ENCODE measurements around the gene LDLRAD4.
"Not testable (repeated sequence)": the region's sequence is repeated elsewhere in the genome, so short reads cannot be mapped to it uniquely, and the experiment has no call there.

The LDLRAD4 gene

GRCh38 chr18:13603304-13604019 is 384.9 kb downstream of the LDLRAD4 start:
- no peak for DNase-seq (ENCODE audit: low read depth)

- no peak for DNase-seq (ENCODE audit: low read depth)
These were observed 386.2 kb downstream of the LDLRAD4 start for GRCh38 chr18:13604786-13605185.

- no peak for DNase-seq (ENCODE audit: low read depth)
These were observed 386.9 kb downstream of the LDLRAD4 start for GRCh38 chr18:13605477-13605876.

- DNase-seq (ENCODE audit: low read depth): no peak
These were observed 387.3 kb downstream of the LDLRAD4 start for GRCh38 chr18:13605901-13606300.

GRCh38 chr18:13606604-13607254 is 388.2 kb downstream of the LDLRAD4 start:
- DNase-seq (ENCODE audit: low read depth): no peak

- not testable (repeated sequence) for DNase-seq (ENCODE audit: low read depth)
These were observed 389.5 kb downstream of the LDLRAD4 start for GRCh38 chr18:13608024-13608562.

- no peak for DNase-seq (ENCODE audit: low read depth)
These were observed 390.4 kb downstream of the LDLRAD4 start for GRCh38 chr18:13608791-13609532.

GRCh38 chr18:13610555-13611141 is 392.1 kb downstream of the LDLRAD4 start:
- no peak for DNase-seq (ENCODE audit: low read depth)

- no peak for DNase-seq (ENCODE audit: low read depth)
These were observed 392.6 kb downstream of the LDLRAD4 start for GRCh38 chr18:13611142-13611600.

- DNase-seq (ENCODE audit: low read depth): no peak
These were observed 393.1 kb downstream of the LDLRAD4 start for GRCh38 chr18:13611601-13612195.

GRCh38 chr18:13612196-13612997 is 393.8 kb downstream of the LDLRAD4 start:
- peak; percentile 35 for DNase-seq (ENCODE audit: low read depth)

GRCh38 chr18:13613099-13613498 is 394.5 kb downstream of the LDLRAD4 start:
- DNase-seq (ENCODE audit: low read depth): no peak

GRCh38 chr18:13613591-13614501 is 395.3 kb downstream of the LDLRAD4 start:
- no peak for DNase-seq (ENCODE audit: low read depth)

- DNase-seq (ENCODE audit: low read depth): no peak
These were observed 396.2 kb downstream of the LDLRAD4 start for GRCh38 chr18:13614641-13615288.

GRCh38 chr18:13615432-13615861 is 396.9 kb downstream of the LDLRAD4 start:
- DNase-seq (ENCODE audit: low read depth): no peak

- DNase-seq (ENCODE audit: low read depth): no peak
These were observed 397.5 kb downstream of the LDLRAD4 start for GRCh38 chr18:13616041-13616440.

- DNase-seq (ENCODE audit: low read depth): no peak
These were observed 398.0 kb downstream of the LDLRAD4 start for GRCh38 chr18:13616525-13617035.

- no peak for DNase-seq (ENCODE audit: low read depth)
These were observed 399.4 kb downstream of the LDLRAD4 start for GRCh38 chr18:13617826-13618515.
